ENCODE data around the gene DNAH14.
A peak's percentile ranks its signal among the peaks of the same experiment; 100 is the strongest.
"Not testable (repeated sequence)": the region's sequence is repeated elsewhere in the genome, so short reads cannot be mapped to it uniquely, and the experiment has no call there.

The DNAH14 gene

DNA sequence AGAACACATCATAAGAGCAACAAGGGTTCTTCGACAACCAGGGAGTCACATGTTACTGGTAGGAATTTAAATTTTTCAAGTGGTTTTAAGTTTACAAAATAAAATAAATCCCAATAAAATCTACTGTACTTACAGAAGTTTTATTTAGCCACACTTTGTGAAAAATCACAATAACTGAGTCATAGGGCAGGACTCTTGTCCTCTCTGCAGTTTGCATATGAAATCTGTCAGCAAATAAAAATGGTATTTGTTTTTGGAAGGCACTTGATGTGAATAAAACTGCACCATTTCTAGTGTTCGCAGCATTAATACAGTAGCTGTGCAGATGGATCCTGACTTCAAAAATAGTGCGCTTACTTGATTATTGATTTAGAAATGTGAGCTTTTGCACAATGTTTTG, 348.0 kb downstream of the DNAH14 start:
- DNase-seq: no peak

GRCh38 chr1:225280563-225280962, 351.1 kb downstream of the DNAH14 start:
- no peak for DNase-seq

DNA sequence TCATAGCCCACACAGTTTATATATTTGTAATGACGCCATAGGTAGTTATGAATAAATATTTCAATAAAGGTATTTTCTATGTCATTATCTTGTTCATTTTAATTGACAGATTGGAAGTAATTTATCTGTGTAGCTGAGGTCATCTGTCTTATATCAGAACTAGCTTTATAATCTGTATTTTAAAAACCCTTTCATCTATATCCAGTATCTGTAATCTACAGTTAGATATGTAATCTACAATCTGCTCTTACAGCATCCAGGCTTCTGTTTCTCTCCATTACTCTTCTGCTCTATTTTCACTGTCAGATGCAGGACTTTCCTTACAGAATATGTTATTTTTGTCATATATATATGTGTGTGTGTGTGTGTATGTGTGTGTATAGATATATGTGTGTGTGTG, 360.8 kb downstream of the DNAH14 start:
- no peak for DNase-seq

- DNase-seq: peak; percentile 21
These were observed 370.1 kb downstream of the DNAH14 start for GRCh38 chr1:225299624-225300023.

DNA sequence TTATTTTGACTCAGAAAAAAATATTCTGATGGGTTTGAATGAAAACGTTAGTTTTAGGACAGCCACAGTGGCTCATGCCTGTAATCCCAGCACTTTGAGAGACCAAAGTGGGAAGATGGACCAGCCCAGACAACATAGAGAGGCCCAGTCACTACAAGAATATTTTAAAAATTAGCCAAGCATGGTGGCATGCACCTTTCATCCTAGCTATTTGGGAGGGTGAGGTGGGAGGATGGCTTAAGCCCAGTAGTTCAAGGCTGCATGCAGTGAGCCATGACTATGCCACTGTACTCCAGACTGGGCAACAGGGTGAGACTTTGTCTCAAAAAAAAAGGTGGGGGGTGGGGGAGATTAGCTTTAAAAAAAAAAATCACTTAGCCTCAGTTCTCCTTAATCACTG, 370.9 kb downstream of the DNAH14 start:
- no peak for DNase-seq

- no peak for DNase-seq
These were observed 375.5 kb downstream of the DNAH14 start for GRCh38 chr1:225304996-225305395.

GRCh38 chr1:225310544-225310943, 381.1 kb downstream of the DNAH14 start:
- not testable (repeated sequence) for DNase-seq

DNA sequence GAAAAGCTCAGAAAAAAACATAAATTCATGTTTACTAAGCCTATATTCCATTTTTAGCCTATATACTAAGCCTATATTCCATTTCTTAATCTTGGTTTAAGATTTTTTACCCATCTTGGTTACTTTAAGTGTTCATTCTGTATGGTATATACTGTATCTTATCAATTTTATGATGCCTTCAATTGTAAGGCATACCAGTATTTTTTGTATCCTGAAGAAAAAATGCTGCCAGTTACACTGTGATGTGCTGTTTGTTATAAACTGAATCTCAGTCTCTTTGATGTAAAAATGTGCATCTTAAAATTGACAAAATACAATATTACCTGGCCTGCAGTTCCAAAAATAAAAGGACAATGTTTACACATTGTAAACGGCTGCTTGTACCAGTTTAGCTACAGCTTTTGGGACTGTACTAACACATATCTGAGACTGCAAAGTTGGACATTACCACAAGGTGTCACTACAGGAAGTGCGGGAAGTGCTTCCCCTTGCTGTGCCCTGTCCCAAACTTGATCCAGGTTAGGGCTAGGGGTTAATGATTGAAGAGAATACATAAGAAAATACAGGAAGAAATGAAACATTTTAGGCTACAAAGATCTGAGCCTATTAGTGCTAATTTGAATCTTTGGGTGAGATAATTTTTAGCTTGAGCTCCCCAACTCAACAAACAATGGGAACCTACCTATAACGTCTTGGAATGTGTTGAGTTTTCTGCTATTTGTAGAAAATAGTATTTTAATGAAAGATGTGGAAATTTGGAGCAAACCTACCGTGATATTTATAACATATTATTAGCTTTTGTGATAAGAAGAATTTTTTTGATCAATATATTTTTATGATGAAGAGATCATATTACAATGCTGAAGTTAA, 389.5 kb downstream of the DNAH14 start:
- DNase-seq: no peak

DNA sequence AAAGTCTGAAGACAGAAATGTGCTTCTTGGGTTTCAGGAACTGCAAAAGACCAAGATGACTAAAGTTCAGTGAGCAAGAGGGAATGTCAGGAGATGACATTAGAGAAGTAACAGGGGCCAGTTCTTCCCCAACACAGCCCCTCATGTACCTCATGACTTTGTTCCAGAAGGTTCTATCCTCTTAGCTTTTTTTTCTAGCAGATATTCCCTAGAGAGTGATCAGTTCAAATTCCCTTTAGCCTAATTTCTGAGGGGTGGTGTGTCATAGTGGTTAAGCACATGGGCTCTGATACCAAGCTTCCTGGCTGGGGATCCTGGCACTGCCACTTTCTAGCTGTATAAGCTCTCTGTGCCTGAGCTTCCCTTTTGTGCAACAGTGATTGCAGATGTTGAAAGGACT, 390.4 kb downstream of the DNAH14 start:
- no peak for DNase-seq

- no peak for DNase-seq
These were observed 392.3 kb downstream of the DNAH14 start for GRCh38 chr1:225321784-225322183.

GRCh38 chr1:225329041-225329440, 399.6 kb downstream of the DNAH14 start:
- peak; percentile 25 for DNase-seq

DNA sequence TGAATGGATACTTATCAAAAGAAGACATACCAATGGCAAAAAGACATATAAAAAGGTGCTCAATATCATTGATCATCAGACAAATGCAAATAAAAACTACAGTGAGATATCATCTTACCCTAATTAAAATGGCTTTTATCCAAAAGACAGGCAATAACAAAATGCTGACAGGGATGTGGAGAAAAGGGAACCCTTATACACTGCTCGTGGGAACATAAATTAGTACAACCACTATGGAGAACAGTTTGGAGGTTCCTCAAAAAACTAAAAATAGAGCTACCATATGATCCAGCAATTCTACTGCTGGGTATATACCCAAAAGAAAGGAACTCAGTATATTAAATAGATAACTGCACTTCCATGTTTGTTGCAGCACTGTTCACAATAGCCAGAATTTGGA, 400.5 kb downstream of the DNAH14 start:
- DNase-seq: not testable (repeated sequence)

- DNase-seq: no peak
These were observed 403.2 kb downstream of the DNAH14 start for GRCh38 chr1:225332686-225333085.

DNA sequence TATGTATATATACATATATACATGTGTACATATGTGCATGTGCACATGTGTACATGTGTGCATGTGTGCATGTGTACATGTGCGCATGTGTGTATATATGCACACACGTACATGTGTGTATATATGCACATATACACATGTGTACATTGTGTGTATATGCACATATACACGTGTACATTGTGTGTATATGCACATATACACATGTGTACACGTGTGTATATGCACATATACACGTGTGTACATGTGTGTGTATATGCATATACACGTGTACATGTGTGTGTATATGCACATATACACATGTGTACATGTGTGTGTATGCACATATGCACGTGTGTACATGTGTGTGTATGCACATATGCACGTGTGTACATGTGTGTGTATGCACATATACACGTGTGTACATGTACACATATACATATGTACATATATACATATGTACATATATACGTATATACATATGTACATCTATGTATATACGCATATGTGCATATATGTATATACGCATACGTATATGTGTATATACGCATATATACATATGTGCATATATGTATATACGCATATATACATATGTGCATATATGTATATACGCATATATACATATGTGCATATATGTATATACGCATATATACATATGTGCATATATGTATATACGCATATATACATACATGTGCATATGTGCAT, 405.8 kb downstream of the DNAH14 start:
- DNase-seq: not testable (repeated sequence)

DNA sequence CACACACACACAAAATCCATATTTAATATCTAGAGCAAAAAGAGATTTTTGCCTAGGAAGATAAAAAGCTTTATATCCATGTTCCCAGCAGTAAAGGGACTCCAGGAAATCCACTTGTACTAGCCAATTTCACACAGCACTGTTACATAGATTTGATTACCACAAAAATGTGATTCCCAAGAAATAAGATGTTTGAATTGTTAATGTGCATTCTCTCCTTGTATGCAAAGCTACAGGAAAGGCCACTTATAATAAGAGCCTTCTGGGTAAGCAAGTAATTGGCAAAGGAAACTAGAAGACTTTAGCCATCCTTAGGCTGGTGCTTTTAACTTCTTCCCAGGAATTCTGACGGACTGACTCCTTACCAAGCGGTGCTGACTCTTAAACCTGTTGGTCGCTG, 409.1 kb downstream of the DNAH14 start:
- DNase-seq: no peak

DNA sequence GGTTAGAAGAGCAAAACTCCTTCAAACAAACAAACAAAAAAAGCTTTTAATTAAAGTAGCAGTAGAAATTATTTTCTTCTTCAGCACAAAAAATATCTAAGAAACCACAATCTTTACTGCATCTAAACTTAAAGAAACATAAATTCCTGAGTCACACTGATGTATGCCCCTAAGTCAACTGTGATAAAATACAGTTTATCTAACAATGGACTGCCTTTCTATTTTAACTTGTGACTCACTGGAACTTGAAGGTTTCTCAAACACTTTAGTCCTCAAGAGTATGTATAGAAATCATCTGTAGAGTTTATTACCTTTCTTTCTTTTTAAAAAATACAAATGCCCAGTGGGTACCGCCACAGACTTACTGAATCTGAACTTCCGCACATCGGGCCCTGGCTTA, 412.2 kb downstream of the DNAH14 start:
- DNase-seq: no peak

DNA sequence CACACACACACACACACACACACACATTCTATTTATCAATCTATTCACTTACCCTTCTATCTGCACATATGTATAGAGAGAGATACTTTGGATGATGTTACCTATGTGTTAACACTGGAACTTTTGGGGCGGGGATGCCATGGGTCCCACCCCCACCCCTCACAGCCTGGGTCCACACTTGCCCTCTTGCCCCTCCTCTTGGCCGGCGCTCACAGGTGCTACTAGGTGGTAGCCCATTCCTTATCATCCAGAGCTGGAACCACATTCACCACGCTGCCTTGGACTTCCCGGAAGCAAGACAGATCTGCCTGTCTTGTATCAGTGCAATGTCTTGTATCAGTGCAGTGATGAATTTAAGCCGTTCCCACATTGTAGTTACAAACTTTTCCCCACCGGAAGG, 413.2 kb downstream of the DNAH14 start:
- DNase-seq: no peak

- DNase-seq: no peak
These were observed 414.1 kb downstream of the DNAH14 start for GRCh38 chr1:225343618-225344017.

DNA sequence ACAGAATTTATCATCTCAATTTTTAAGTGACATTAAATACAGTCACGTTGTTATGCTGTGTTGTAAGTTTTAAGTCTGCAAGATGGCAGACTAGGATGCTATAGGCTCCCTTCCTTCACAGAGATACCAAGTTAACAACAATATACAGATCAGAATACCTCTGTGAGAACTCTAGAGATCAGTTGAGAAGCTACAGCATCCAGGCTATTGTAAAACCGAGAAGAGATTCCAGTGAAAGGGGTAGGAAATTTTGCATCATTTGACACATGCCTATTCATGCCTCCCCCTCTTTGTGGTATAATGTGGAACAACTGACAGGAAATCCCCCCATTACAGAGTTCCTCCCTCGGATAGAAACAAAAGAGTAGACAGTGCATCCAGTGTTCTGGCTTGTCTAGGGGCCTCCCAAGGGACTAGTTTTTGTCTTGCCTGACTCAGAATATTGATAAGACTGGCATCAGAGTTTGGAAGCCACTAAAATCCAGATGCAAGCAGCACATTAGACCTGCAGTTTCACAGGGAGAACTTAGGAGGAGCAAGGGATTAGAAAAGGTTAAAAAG, 417.7 kb downstream of the DNAH14 start:
- DNase-seq: no peak

- no peak for DNase-seq
These were observed 418.9 kb downstream of the DNAH14 start for GRCh38 chr1:225348400-225348799.

- DNase-seq: no peak
These were observed 420.4 kb downstream of the DNAH14 start for GRCh38 chr1:225349826-225350225.

DNA sequence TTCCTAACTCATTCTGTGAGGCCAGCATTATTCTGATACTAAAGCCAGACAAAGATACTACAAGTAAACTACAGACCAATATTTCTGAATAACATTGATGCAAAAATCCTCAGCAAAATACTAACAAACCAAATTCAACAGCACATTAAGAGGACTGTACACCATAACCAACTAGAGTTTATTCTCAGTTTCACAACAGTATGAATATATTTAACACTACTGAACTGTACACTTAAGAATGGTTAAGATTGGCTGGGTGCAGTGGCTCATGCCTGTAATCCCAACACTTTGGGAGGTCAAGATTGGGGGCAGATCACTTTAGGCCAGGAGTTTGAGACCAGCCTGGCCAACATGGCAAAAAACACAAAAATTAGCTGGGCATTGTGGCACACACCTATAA, 421.4 kb downstream of the DNAH14 start:
- no peak for DNase-seq

- DNase-seq: no peak
These were observed 425.4 kb downstream of the DNAH14 start for GRCh38 chr1:225354906-225355305.

DNA sequence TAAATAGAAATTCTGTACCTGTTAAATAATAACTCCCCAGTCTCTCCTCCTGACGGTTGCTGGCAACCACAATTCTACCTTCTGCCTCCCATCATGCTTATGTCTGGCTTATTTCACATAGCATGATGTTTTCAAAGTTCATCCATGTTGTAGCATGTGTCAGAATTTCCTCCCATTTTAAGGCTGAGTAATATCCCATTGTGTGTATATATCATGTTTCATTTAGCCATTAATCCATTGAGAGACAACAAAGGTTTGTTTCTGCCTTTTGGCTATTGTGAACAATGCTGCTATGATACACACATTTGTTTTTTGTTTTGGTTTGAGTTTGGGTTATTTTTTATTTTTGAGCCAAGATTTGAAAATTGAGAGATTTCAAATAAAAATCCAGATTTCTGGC, 426.4 kb downstream of the DNAH14 start:
- DNase-seq: no peak

Data from NCI-H226 (cell line).